DMS53 (cell line): Measurements from ENCODE around the gene INPP5D.
"Not testable (repeated sequence)": the region's sequence is repeated elsewhere in the genome, so short reads cannot be mapped to it uniquely, and the experiment has no call there.

Source experiments
- DNase-seq: peaks from one replicate; lab custom pipeline; 2025; lab: John Stamatoyannopoulos, UW

Gene INPP5D

DNA sequence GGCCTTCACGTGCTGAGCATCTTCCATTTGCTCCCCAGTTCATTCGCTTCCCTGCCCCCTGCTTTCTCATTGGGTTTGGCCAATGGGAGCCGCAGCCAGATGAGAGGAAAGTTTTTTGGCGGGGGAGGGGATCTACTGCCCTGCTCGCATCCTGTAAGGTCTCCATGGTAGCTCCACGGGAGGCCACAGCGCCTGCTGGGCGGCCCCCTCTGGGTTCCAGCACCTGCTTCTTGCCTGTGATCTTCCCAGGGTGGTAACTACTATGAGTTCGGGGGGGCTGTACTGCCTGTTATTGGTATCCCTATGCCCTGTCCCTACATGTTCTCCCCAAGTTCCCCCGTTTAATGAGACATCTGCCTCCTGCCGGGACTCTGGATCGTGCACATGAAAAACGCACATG lies 57.2 kb downstream of the INPP5D start:
- no peak for DNase-seq

DNA sequence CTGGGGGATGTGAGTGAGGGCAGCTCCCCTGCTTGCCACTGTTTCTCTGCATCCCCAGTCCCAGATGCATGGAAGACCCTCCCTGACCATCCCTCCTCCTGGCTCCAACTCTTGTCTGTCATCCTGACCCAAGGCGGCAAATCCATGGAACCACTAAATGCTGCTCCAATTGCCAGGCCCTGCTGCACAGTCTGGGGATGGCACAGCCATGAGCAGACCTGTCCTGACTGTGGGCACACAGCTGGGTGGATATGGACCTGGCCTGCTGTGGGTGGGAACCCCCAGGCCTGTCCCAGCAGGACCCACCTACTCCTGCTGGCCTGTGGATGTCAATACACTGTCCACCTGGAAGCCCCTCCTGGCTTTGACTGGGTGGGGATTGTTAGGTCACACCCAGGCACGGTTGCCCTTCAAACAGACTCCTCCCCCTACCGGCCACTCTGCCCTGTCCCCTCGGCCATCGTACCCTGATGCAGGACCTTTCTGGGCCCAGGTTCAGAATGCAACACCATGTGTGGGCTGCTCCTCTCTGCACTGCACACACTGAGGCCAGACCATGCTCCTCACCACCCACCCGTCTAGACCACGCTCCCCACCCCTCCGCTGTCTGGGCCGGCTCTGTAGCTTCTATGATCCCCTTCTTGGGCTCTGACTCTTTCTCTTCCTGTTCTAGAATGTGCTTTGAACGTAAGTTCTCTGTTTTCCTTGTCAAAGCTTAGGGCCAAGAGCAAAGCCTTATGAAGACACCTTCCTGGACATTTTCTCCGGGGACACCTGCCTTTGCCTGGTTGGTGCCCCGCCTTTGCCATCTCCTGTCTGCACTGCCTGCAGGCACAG lies 57.9 kb downstream of the INPP5D start:
- no peak for DNase-seq

DNA sequence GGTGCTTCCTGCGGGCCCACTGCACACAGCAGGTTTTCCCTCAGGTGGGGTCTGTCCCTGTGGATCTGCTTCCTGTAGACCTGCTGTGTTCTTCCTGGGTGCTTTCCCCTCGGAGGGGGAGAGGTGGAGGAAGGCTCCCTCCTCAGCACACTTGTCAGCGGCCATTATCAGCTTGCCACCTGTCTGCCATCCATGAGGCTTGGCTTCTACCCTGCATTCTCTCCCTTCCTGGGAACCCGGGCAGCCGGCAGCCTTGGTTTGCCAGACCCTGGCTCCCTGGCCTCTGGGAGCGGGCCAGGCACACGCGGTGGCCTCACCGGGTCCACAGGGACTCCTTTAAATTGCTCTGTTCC lies 58.5 kb downstream of the INPP5D start:
- no peak for DNase-seq

DNA sequence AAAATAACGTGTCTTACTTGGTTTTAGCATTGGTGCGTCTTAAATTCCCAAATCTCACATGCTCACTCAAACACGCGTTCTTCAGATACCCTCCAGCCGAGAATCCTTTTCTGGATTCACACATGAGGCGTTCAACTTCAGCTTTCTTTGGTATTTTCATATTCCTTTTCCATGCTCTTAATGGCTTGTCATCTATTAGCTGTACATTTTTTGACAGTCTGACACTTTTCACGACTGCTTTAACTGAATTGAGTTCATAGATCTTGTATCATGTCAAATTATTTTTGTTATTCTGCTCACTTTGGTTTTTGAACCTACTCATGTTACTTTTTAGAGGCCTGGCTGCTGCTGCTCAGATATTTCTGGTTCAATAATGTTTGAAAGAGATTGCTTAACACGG lies 59.0 kb downstream of the INPP5D start:
- DNase-seq, result no peak

DNA sequence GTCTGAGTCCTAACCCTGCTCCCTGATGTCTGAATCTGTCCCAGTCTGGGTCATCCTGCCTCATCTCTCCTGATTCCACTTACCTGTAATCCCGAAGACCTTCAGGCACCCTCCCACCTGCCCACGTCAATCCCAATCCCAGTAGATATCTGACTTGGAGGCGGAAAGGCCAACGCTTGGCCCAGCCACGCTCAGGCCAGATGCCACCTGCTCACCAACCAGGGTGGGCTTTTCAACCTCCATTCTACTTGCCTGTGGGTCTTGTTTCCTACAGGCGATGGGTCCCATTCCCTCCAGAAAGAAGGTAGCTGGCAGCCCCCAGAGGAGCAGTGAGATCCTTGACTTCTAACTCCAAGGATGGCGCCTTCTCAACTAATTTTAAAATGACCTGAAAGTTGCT lies 59.7 kb downstream of the INPP5D start:
- DNase-seq, result no peak

DNA sequence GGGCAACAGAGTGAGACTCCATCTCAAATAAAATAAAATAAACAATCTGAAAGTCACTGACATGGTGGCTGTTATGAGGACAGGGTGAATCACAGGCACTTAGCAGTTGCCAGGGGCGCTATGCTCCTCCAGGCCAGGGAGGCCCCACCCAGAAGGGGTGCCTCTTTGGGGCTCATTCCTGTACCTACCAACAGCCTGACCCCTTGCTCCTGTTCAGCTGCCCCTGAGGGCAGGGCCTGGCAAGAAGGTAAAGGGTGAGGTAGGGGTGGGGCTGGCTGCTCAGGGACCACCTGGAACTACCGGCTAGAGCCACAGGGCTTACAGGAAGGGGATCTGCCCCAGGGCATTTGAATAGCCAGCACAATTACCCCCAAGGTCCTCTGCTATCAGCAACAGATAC lies 60.3 kb downstream of the INPP5D start:
- DNase-seq, result no peak

DNA sequence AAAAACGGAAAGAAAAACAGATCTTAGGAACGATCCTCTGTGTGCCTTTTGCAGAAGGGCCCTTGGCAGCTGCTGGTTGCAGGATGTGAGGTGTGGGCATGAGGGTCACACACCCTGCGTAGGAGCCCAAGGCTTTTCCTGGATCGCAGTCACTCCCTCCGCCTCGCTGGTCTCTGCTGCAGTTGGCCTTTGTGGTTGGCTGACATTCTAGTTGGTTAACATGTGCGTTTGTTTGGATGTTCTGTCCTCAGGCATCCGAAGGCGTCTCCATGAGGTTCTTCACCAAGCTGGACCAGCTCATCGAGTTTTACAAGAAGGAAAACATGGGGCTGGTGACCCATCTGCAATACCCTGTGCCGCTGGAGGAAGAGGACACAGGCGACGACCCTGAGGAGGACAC lies 61.7 kb downstream of the INPP5D start:
- DNase-seq, result no peak

DNA sequence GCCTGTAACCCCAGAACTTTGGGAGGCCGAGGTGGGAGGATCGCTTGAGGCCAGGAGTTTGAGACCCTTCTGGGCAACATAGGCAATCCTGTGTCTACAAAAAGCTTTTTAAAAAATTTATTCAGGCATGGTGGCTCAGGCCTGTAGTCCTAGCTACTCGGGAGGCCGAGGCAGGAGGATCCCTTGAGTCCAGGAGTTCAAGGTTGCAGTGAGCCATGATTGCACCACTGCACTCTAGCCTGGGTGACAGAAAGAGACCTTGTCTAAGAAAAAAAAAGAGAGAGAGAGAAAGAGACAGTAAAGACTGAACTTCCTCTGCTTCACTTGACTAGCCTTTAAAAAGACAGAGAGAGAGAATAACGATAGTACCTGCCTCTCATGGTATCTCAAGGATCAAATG lies 62.4 kb downstream of the INPP5D start:
- no peak for DNase-seq

DNA sequence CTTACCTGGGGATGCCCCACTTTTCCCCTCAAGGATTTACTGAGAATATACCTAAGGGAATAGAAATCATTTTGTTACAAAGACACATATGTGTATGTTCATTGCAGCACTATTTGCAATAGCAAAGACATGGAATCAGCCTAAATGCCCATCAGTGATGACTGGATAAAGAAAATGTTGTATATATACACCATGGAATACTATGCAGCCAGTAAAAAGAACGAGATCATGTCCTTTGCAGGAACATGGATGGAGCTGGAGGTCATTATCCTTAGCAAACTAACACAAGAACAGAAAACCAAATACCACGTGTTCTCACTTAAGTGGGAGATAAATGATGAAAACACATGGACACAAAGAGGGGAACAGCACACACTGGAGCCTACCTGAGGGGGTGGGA lies 63.4 kb downstream of the INPP5D start:
- DNase-seq, result not testable (repeated sequence)

DNA sequence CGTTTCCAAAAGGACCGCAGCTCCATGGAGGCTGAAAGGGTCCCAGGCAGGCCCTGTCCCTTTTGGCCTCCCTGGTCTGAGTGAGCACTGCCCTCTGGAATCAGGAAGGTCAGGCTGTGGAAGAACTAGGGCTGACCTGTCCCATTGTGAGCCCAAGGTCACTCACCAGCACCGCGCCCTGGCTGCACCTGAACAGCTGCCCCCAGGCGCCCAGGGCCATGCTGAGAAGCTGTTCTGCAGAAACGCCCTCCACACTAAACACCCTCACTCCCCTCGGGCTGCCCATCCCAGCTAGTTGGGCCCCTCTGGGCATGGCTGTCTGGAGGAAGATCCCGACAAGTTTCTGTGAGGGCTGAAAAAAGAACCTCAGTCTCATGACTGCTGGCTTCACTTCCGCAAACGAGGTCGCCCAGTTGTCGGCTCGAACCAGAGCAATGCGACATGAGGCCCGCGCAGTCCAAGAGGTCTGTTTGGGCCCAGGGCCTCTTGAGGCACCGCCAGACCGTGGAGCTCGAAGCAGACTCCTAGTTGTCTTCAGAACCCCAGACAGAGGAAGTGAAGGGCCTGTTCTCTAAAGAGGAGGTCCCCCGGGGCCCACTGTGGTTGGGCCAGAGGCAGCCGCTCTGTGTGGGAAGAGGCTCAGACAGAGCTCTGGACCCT lies 64.4 kb downstream of the INPP5D start:
- no peak for DNase-seq

DNA sequence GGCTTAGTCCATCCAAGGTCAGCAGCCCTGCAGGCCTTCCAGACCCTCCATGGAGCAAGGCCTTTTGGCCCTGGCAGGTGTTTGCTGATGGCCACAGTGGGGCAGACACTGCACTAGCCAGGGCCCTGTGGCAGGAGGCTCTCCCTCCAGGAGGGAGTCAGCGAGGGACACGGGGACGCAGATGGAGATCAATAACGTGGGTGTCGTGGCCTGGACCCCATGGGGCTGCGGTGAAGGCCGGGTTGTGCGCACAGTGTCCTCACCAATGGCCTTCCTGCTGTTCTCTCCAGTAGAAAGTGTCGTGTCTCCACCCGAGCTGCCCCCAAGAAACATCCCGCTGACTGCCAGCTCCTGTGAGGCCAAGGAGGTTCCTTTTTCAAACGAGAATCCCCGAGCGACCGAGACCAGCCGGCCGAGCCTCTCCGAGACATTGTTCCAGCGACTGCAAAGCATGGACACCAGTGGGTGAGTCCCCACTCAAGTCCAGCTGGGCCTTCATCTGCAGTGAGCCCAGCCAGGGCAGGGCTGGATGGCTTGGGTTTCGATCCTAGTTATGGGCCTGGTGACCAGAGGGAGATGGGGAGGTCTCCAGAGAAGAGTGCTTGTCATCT lies 65.4 kb downstream of the INPP5D start:
- DNase-seq, result no peak

DNA sequence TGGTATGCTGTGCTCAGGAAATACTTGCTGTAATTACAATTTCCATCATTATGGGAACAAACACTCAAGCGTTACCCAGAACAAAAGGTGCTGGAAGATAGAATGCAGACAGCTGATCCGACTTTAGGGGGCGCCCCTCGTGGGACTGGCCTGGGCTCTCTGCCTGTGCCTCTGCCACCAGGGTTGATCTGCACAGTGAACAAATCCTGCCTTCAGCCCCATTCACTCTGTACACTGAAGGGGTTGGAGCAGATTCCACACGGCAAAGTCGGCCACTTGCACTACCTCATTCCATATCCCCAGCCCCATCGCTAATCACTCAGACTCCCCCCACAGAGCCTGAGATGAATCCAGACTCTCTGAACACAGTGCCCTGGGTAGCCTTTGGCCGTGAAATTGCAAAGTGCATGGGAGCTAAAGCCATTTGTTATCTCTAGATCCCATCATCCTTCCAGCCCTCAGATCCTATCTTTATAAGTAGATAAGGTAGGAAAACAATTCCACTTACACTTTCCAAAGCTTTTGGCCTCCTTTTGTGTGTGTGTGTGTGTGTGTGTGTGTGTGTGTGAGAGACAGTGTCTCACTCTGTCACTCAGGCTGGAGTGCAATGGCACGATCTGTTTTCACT lies 69.3 kb downstream of the INPP5D start:
- DNase-seq, result no peak

DNA sequence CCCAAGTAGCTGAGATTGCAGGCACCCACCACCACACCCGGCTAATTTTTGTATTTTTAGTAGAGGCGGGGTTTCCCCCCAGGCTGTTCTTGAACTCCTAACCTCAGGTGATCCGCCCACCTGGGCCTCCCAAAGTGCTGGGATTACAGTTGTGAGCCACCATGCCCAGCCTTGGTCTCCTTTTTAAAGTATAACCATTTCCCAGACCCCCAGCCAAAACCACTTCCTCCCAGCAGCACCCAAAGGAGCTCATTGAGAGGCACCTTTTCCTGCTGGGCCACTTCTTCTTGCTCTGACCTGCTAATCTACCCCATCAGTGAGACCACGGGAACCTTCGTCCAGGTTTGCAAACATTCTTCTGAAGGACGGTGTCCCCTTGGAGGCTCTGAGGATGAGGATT lies 69.9 kb downstream of the INPP5D start:
- no peak for DNase-seq

DNA sequence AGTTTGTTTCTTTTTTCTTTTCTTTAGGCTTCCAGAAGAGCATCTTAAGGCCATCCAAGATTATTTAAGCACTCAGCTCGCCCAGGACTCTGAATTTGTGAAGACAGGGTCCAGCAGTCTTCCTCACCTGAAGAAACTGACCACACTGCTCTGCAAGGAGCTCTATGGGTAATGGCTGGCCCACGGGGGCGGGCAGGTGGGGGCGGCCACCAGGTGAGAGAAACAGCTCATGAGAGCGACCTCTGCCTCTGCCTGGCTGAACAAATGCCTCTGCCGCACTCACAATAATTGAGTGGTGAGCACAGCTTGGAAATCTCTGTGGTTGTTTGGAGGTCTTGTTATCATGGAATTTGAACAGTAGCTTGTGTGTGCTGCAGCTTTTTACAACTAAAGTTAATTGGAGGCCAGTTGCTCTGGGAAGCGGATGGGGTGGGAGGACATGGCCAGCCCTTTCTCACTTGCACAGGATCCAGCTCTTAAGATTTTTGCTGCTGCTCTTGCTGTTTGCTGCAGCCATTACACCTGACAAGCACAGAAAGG lies 70.4 kb downstream of the INPP5D start:
- no peak for DNase-seq

DNA sequence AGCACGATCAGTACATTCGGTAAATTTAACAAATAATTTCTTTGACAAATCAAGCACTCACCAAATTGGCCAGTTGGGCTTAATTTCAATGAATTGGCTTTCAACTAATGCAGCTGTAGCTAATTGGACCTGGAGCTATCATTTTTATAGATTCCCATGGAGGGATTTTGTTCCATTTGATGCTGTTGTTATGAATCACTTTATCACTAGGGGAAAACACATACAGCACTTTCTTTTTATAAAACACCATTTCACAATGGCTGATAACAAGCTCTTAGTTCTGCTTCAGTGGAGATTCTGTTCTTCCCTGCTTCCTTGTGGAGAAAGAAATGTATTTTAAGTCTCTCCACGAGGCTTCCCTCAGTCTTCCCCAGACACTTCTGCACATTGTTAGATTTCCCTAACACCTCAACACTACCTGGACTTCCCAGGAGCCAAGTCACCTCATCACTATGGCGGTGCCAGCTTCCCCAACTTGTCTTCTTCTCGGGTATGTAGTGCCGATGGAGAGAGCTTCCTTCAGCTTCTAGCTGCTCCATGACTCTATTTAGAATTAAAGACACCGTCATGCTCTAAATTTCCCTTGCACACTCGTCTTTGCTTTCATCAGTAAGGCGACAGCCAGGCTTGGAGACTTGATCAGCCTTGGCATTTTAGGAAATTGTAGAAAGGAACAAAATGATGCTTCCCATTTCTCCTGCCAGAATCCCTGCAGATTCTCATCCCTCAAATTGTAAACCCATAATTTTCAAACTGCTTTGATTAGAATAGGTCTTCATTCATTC lies 72.0 kb downstream of the INPP5D start:
- no peak for DNase-seq

DNA sequence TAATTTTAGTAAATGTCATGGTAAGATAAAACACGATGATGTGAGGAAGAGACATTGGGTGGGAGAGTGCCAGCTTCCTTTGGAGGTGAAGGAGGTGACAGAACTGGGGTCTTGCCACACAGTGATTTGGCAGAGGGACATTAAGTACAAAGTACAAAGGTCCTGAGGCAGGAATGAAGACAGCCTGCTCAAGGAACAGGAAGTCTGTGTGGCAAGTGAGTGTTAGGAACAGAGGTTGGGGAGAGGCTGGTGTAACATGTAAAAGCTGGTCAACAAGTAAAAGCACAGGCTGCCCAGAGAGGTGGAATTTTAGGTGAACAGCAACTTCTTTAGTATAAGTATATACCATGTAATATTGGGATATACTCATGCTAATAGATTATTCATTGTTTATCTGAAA lies 73.1 kb downstream of the INPP5D start:
- no peak for DNase-seq

DNA sequence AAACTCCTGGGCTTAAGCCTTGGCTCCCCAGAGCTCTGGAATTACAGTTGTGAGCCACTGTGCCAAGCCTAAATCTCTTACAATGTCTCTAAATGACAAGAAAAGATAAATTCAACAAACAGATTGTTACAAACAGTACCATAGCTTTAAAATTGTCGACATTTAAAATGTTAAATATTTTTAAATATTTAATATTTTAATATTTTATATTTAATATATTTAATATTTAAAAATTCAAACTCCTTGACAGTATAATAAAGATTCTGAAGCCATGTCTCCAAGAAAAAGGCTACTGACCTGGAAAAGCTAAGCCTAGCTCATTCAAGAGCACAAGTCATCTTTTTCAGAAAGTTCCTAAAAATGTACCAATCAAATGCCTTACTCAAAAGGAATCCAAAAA lies 75.3 kb downstream of the INPP5D start:
- no peak for DNase-seq

DNA sequence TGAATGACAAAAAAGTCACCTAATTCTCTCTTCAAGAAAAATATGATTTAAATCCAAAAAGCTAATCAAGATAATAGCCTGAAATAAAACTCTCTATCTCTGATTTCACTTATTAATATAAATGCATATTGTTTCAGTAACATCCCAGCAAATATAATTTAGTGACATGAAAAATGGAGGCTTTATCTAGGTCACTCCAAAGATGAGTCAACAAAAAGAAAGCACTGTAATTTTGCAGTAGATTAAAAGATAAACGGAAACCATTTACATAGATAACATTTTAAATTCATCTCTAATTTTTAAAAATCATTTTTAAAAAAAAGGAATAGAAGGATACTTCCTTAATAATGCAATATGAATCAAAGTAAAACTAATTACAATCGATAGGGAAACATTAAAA lies 76.9 kb downstream of the INPP5D start:
- DNase-seq, result no peak

DNA sequence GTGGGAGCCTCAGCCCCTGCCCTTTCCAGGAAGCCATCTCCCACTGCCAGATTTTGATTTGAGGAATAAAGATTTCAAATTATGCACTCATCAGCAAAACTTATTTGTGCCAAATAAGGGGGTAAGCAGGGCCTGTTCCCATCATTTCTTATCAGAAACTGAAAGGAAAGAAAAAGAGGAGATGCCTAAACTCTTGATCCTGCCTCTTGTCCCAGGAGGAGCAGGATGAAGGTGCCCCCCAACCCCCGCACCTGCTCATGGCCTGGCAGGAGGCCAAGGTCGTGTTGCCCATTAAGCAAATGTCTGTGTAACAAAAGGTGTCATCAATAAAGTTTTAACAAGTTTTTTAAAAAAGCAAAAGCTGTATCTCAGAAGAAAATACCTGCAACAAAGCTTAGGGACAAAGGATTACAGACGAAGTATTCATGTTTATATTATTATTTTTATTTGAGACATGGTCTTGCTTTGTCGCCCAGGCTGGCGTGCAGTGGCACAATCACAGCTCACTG lies 80.0 kb downstream of the INPP5D start:
- no peak for DNase-seq

DNA sequence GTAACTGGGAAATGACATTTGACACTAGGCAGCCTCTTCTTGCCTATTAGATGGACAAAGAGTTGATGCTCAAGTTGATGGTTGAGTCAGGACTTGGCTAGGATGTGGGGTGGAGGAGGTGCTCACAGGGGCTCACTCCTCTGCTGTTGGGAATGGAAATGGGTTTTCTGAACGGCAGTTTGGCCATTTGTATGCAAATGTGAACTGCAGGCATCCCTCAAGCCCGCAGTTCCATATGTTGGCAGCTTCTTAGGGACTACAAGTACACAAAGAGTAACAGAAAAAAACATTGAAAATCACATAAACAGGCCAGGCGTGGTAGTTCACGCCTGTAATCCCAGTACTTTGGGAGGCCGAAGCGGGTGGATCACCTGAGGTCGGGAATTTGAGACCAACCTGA lies 80.8 kb downstream of the INPP5D start:
- no peak for DNase-seq

DNA sequence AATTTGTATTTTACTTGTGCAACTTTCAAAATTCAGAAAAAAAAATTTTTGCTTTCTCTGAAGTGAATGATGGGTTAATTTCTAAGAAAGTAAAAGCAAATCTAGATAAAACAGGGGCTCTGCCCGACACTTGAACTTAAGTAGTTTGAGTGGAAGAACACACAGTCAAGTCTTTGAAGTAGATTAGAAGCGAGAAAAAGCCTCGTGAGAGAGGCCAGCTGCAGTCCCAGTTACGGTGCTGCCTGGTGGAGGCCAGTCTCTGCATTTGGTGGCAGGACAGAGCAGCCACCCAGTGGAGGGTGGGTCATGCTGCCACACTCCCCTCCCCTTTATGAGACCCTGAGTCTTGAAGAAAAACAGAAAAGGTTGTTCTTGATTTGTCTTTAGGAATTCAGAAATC lies 81.8 kb downstream of the INPP5D start:
- no peak for DNase-seq
